Stimulated activated CD4-positive, alpha-beta T cell treated with anti-CD3 and anti-CD28 coated beads, Interleukin-15, amount 100 ng/mL, for 24 hours (primary cell): ENCODE measurements around the gene ZCCHC14.

Experiments used
- DNase-seq: peaks from one replicate; pipeline ENCODE4 v3.0.0-alpha.2; 2020

Gene ZCCHC14

GRCh38 chr16:87474017-87474416, 18.8 kb downstream of the ZCCHC14 start:
- no peak for DNase-seq

DNA sequence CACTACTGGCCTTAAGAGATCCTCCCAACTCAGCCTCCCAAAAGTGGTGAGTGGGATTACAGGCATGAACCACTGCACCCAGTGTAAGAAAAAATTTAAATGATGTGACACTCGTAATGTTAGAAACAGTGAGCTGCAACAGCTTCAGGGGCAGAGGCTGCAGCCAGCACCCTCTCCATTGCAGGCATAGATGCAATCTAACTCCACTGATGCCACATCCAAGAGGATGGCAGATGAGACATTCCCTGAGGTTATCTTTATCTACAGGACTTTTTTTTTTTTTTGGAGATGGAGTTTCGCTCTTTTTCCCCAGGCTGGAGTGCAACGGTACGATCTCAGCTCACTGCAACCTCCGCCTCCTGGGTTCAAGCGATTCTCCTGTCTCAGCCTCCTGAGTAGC, 19.9 kb downstream of the ZCCHC14 start:
- no peak for DNase-seq

GRCh38 chr16:87472142-87472778, 20.6 kb downstream of the ZCCHC14 start:
- no peak for DNase-seq

DNA sequence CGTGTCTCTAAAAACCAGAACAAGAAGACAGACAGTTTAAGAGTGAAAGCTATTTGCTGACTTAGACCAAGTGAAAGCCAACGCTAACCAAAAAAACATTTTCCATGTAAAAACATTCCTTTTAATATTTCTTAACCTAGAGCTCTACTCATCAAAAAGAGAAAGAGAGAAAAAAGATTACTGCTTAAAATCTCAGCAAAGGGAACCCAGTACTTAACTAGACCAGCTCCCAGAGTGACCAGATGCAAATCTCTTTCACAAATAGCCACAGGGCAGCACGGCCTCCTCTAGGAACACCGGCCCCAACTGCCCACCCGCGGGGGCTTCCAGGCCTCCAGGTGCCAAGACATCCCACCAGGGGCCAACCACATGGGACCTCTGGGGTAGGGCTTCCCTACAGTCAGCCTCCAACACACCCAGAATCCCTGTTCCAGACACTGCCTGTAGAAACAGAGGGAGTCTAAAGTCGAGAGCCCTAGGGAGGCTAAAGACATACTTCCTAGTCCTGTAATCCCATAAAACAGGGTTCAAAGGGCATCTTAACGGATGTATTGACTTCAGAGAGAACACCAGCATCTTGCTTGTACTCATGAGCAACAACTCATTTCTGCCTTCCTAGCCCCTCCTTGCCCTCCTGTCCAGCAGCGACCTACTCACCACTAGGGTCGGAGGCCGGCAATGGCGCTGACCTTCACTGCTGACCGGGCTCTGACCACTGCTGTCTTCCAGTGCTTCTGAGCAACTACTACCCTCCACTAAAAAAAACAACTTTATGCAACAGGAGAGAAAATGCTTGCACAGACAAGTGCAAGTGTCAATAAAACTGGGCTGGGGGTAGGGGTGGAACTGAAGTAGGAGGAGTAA, 21.3 kb downstream of the ZCCHC14 start:
- no peak for DNase-seq

- no peak for DNase-seq
Observed at GRCh38 chr16:87470332-87470731, 22.5 kb downstream of the ZCCHC14 start.

GRCh38 chr16:87469169-87469568, 23.7 kb downstream of the ZCCHC14 start:
- DNase-seq: no peak

DNA sequence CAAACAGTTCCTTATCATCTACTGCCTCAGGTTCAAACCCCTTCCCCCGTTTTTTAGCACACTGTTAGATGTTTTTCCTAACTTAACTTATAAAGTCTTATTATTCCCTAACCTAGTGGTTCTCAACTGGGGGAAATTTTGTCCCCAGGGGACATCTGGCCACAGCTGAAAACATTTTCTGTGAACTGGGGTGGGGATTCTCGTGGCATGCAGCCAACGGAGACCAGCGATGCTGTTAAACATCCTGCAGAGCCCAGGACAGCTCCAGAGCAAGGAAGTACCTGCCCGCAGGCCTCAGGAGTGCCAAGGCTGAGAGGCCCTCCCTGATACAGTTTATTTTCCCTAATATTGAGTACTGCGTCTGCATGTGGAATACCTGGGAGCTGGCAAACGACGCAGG, 24.3 kb downstream of the ZCCHC14 start:
- DNase-seq: no peak

GRCh38 chr16:87466975-87467501, 25.8 kb downstream of the ZCCHC14 start:
- no peak for DNase-seq

GRCh38 chr16:87465879-87466278, 26.9 kb downstream of the ZCCHC14 start:
- DNase-seq: no peak

- DNase-seq: no peak
Observed at GRCh38 chr16:87465306-87465705, 27.5 kb downstream of the ZCCHC14 start.

GRCh38 chr16:87464691-87465300, 28.0 kb downstream of the ZCCHC14 start:
- peak; percentile 71 for DNase-seq

GRCh38 chr16:87463722-87464690, 28.8 kb downstream of the ZCCHC14 start:
- DNase-seq: peak; percentile 66

GRCh38 chr16:87461466-87461991, 31.3 kb downstream of the ZCCHC14 start:
- peak; percentile 46 for DNase-seq

DNA sequence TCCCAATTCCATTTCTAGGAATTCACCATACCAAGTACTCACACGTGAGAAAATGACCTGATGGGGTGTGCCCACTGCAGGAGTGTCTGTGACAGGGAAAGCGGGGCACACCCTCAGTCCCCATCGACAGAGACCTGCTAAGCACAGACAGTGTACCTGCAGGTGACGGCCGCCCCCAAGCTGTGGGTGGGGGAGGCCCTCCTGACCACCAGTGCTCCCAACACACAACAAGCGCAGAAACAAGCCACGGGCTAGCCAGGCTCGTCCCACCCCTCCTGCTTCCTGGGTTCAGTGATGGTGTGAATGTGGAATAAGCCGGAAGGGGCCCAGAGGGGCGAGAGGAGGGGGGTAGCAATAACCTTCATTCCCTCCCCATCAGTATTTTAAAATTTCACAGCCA, 31.9 kb downstream of the ZCCHC14 start:
- no peak for DNase-seq

DNA sequence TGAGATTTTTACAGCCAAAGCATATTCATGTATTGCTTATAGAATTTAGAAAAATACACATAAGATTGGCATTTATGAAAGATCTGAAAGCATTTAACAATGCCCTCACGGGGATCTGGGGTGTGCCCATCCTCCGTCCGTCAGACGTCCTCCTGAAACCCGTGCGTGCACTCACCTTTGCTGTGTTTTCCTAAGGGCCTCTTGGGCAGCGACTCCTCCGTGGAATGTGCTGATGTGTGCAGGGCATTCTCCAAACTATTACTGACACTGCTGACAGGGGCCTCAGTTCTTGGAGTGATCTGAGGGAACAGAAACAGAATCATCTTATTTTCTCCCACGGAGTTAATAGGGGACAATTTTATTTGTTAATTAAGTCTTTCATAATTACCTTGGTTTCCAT, 33.0 kb downstream of the ZCCHC14 start:
- DNase-seq: no peak

- peak; percentile 15 for DNase-seq
Observed at GRCh38 chr16:87459027-87459426, 33.8 kb downstream of the ZCCHC14 start.

GRCh38 chr16:87458424-87458915, 34.4 kb downstream of the ZCCHC14 start:
- no peak for DNase-seq

GRCh38 chr16:87457709-87458423, 35.0 kb downstream of the ZCCHC14 start:
- peak; percentile 70 for DNase-seq

- peak; percentile 16 for DNase-seq
Observed at GRCh38 chr16:87457061-87457611, 35.7 kb downstream of the ZCCHC14 start.

DNA sequence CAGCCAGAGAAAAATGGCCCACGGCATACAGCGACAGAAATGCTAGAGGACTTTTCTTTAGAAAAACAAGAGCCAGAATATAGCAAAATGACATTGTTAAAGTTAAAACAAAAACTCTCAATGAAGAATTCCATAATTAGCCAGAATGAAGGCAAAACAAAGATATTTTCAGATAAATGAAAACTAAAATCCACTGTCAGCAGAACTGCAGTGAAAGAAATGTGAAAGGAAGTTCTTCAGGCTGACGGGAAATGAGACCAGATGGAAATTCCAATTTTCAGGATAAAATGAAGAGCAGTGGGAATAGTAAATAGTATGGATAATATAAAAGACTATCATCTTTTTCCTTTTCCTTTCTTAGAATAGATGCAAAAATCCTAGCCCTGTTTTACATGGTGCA, 38.4 kb downstream of the ZCCHC14 start:
- DNase-seq: no peak

DNA sequence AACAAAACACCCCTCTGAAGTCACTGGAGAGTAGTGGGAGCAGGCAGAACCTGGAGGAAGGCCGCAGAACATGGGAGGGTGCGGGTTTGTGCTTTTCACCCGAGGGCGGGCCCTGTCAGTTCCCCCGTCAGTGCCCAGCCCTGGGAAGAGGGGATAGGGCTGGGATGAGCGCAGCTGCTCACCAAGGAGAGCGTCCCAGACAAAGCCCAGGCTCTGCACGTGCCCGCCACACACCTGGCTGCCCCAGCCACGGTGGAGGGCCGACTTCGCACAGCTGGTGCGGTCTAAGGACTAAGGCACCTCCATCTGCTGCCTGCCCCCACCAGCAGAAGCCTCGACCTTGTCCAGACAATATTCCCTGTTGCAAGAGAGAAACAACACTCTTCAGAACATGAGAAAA, 39.5 kb downstream of the ZCCHC14 start:
- no peak for DNase-seq
